IMR-90 (cell line): Measurements from ENCODE around the gene DMD. TPM values are rescaled to one million over a fixed set of nuclear protein-coding genes. Genes with fewer than 3 reads are reported as not detected.

Experiments used
- ATAC-seq: fragments of 200-7000 bp; cut with Tn5 transposase; 2 replicates; pipeline ENCODE4 v1.9.1; 2020; ENCODE audit warnings: low read depth, mild to moderate bottlenecking, moderate library complexity
- BruUV-seq: library from RNA; stranded (reverse); fragments of 400-500 nt; replicated peaks from 2 replicates; lab custom pipeline; 2021; lab: Mats Ljungman, UMichigan
- CTCF ChIA-PET: fragments of 300-600 bp; formaldehyde crosslinking; extraction: SDS; loops from one replicate; lab custom pipeline; 2021; ENCODE audit warnings: antibody characterized with exemption; lab: Yijun Ruan, JAX
- POLR2A ChIA-PET: fragments of 300-600 bp; sonication (Branson Sonifier 250); formaldehyde crosslinking; loops from one replicate; lab custom pipeline; 2022; ENCODE audit warnings: antibody characterized with exemption; ENCODE audit not compliant: unreplicated experiment; lab: Charles Lee
- DNase-seq: peaks from one replicate; pipeline ENCODE4 v3.0.0; 2013
- H2AFZ ChIP-seq: replicated peaks from 2 replicates; pipeline ENCODE3; 2013; ENCODE audit warnings: low read length, mild to moderate bottlenecking; ENCODE audit not compliant: poor library complexity
- H2AK5ac ChIP-seq: 2 replicates; pipeline ENCODE4 v1.6.1; 2013; ENCODE audit warnings: low read depth, low read length, inconsistent platforms
- H2AK9ac ChIP-seq: replicated peaks from 2 replicates; pipeline ENCODE3; 2013; ENCODE audit warnings: mild to moderate bottlenecking, low read depth, low read length, moderate library complexity; ENCODE audit not compliant: poor library complexity
- H2BK120ac ChIP-seq: 2 replicates; pipeline ENCODE4 v1.6.1; 2013; ENCODE audit warnings: low read depth, low read length, inconsistent platforms
- H2BK15ac ChIP-seq: 3 replicates; pipeline ENCODE4 v1.6.1; 2013; ENCODE audit warnings: low read depth, low read length, inconsistent platforms
- H2BK20ac ChIP-seq: 2 replicates; pipeline ENCODE4 v1.6.1; 2013; ENCODE audit warnings: low read depth, mild to moderate bottlenecking, inconsistent platforms, low read length, moderate library complexity
- H2BK5ac ChIP-seq: 2 replicates; pipeline ENCODE4 v1.6.1; 2013; ENCODE audit warnings: mild to moderate bottlenecking, low read depth, low read length, inconsistent platforms; ENCODE audit not compliant: poor library complexity, severe bottlenecking
- H3K14ac ChIP-seq: replicated peaks from 2 replicates; pipeline ENCODE4 v1.6.1; 2013; ENCODE audit warnings: low read depth, low read length, inconsistent platforms
- H3K18ac ChIP-seq: 2 replicates; pipeline ENCODE4 v1.6.1; 2013; ENCODE audit warnings: low read depth, low read length, control low read depth
- H3K23ac ChIP-seq: 2 replicates; pipeline ENCODE4 v1.6.1; 2013; ENCODE audit warnings: low read depth, low read length, inconsistent platforms
- H3K27ac ChIP-seq: 2 replicates; pipeline ENCODE4 v1.5.1; 2013; ENCODE audit warnings: mild to moderate bottlenecking, control low read depth, low read length; ENCODE audit not compliant: insufficient read depth
- H3K27me3 ChIP-seq: 2 replicates; pipeline ENCODE4 v1.6.1; 2013; ENCODE audit warnings: low read length; ENCODE audit not compliant: control insufficient read depth, insufficient read depth
- H3K36me3 ChIP-seq: 2 replicates; pipeline ENCODE4 v1.6.1; 2013; ENCODE audit warnings: low read length, mixed read lengths; ENCODE audit not compliant: control insufficient read depth, insufficient read depth
- H3K4ac ChIP-seq: 2 replicates; pipeline ENCODE4 v1.6.1; 2013; ENCODE audit warnings: low read depth, low read length, inconsistent platforms
- H3K4me1 ChIP-seq: 2 replicates; pipeline ENCODE4 v1.6.1; 2013; ENCODE audit warnings: low read length, mixed read lengths; ENCODE audit not compliant: control insufficient read depth, insufficient read depth
- H3K4me2 ChIP-seq: 2 replicates; pipeline ENCODE4 v1.6.1; 2013; ENCODE audit warnings: low read depth, mild to moderate bottlenecking, control low read depth, low read length, moderate library complexity
- H3K4me3 ChIP-seq: 2 replicates; pipeline ENCODE4 v1.5.1; 2013; ENCODE audit warnings: low read depth, mild to moderate bottlenecking, control low read depth, low read length, moderate library complexity; ENCODE audit not compliant: insufficient read depth
- H3K56ac ChIP-seq: 2 replicates; pipeline ENCODE4 v1.6.1; 2013; ENCODE audit warnings: low read length, inconsistent platforms; ENCODE audit not compliant: insufficient read depth; ENCODE audit errors: extremely low read depth
- H3K79me1 ChIP-seq, 2 experiments: 2 replicates each; pipeline ENCODE4 v1.6.1; 2013; ENCODE audit warnings: low read length in 2 of 2, inconsistent platforms in 1 of 2, low read depth in 1 of 2
- H3K9ac ChIP-seq: 2 replicates; pipeline ENCODE4 v1.6.1; 2013; ENCODE audit warnings: low read depth, low read length, control low read depth
- H3K9me1 ChIP-seq: 2 replicates; pipeline ENCODE4 v1.6.1; 2013; ENCODE audit warnings: low read length, inconsistent platforms; ENCODE audit not compliant: insufficient read depth
- H3K9me3 ChIP-seq: 2 replicates; pipeline ENCODE4 v1.6.1; 2013; ENCODE audit warnings: low read length; ENCODE audit not compliant: control insufficient read depth, insufficient read depth
- H4K20me1 ChIP-seq: 2 replicates; pipeline ENCODE4 v1.6.1; 2013; ENCODE audit warnings: low read length, inconsistent platforms; ENCODE audit not compliant: insufficient read depth
- H4K5ac ChIP-seq: 2 replicates; pipeline ENCODE4 v1.6.1; 2013; ENCODE audit warnings: mild to moderate bottlenecking, low read depth, low read length, control low read depth
- H4K8ac ChIP-seq, 2 experiments: 2 replicates each; pipeline ENCODE4 v1.6.1; 2013; ENCODE audit warnings: low read depth in 2 of 2, low read length in 2 of 2, control low read depth in 1 of 2, inconsistent platforms in 1 of 2
- H4K91ac ChIP-seq: 2 replicates; pipeline ENCODE4 v1.6.1; 2013; ENCODE audit warnings: low read depth, low read length, inconsistent platforms; ENCODE audit not compliant: insufficient read depth
- BHLHE40 ChIP-seq: fragments of 150-350 bp; IDR thresholded peaks from 2 replicates; pipeline ENCODE4 v1.6.1; 2016; ENCODE audit warnings: mild to moderate bottlenecking, low read depth, low read length
- CEBPB ChIP-seq: IDR thresholded peaks from 2 replicates; pipeline ENCODE4 v1.6.1; 2012; ENCODE audit warnings: low read depth, low read length, improper control_type of control experiment
- CHD1 ChIP-seq: IDR thresholded peaks from 2 replicates; pipeline ENCODE4 v1.6.1; 2012; ENCODE audit warnings: low read depth, low read length, improper control_type of control experiment
- ELK1 ChIP-seq: fragments of 150-350 bp; IDR thresholded peaks from 2 replicates; pipeline ENCODE4 v1.6.1; 2016; ENCODE audit warnings: low read depth, mild to moderate bottlenecking, low read length, moderate library complexity, borderline replicate concordance
- FOS ChIP-seq: fragments of 150-350 bp; IDR thresholded peaks from 2 replicates; pipeline ENCODE4 v1.6.1; 2016; ENCODE audit warnings: low read depth, low read length
- MAFK ChIP-seq: IDR thresholded peaks from 2 replicates; pipeline ENCODE4 v1.6.1; 2012; ENCODE audit warnings: low read depth, low read length, improper control_type of control experiment
- MAZ ChIP-seq: IDR thresholded peaks from 2 replicates; pipeline ENCODE4 v1.6.1; 2012; ENCODE audit warnings: low read depth, mild to moderate bottlenecking, low read length, improper control_type of control experiment, moderate library complexity, borderline replicate concordance
- MXI1 ChIP-seq: IDR thresholded peaks from 2 replicates; pipeline ENCODE4 v1.6.1; 2012; ENCODE audit warnings: low read depth, mild to moderate bottlenecking, low read length, moderate library complexity, borderline replicate concordance
- NFE2L2 ChIP-seq: fragments of 150-350 bp; IDR thresholded peaks from 2 replicates; pipeline ENCODE4 v1.6.1; 2016; ENCODE audit warnings: low read depth, mild to moderate bottlenecking, low read length
- POLR2A ChIP-seq: IDR thresholded peaks from 2 replicates; pipeline ENCODE4 v1.6.1; 2012; ENCODE audit warnings: mild to moderate bottlenecking, low read depth, low read length
- RAD21 ChIP-seq: IDR thresholded peaks from 2 replicates; pipeline ENCODE4 v1.6.1; 2012; ENCODE audit warnings: low read length, improper control_type of control experiment
- RCOR1 ChIP-seq: IDR thresholded peaks from 2 replicates; pipeline ENCODE4 v1.6.1; 2012; ENCODE audit warnings: mild to moderate bottlenecking, low read length, improper control_type of control experiment; ENCODE audit not compliant: insufficient replicate concordance
- RFX5 ChIP-seq: IDR thresholded peaks from 2 replicates; pipeline ENCODE4 v1.8.0; 2012; ENCODE audit warnings: low read depth, mild to moderate bottlenecking, low read length, moderate library complexity
- SMC3 ChIP-seq: fragments of 150-350 bp; IDR thresholded peaks from 2 replicates; pipeline ENCODE4 v1.6.1; 2016; ENCODE audit warnings: low read depth, mild to moderate bottlenecking, antibody characterized with exemption, low read length, moderate library complexity
- WGBS, 2 experiments: methylation state at CpG; one replicate each; pipeline versions ENCODE4 v1.1.5 to v1.1.7; 2013; ENCODE audit warnings: missing lambda C conversion rate in 2 of 2; ENCODE audit not compliant: insufficient read length in 1 of 2; ENCODE audit errors: extremely low coverage in 2 of 2; 5-methylcytosine and 5-hydroxymethylcytosine counted together
- dilution Hi-C: fragments of 300-500 bp; cut with HindIII; formaldehyde crosslinking; loops from one replicate; pipeline ENCODE4 v1.14.3; 2018; ENCODE audit warnings: low sequenced_read_pairs; ENCODE audit not compliant: unreplicated experiment
- in situ Hi-C: fragments of 300-500 bp; cut with MboI; formaldehyde crosslinking; loops from 3 replicates; pipeline ENCODE4 v1.14.3; 2019; ENCODE audit warnings: low sequenced_read_pairs, inconsistent platforms, mixed read lengths
- intact Hi-C: fragments of 100-400 bp; cut with micrococcal nuclease; formaldehyde crosslinking; loops from 2 replicates; pipeline ENCODE4 v1.10.0; 2022
- polyA plus RNA-seq, 3 experiments: library from polyadenylated mRNA; depleted of rRNA; stranded (reverse); fragments of >200 nt; gene quantifications; 2 replicates each; pipeline ENCODE4 v1.2.3, GENCODE V29; 2012; ENCODE audit warnings: low replicate concordance in 1 of 3
- total RNA-seq: library from RNA; depleted of rRNA; stranded (reverse); fragments of >200 nt; gene quantifications from 2 replicates; pipeline ENCODE4 v1.2.3, GENCODE V29; 2012
- TF ChIP-seq, protein P1 (sequence below): fragments of 150-350 bp; IDR thresholded peaks from 2 replicates; pipeline ENCODE4 v1.6.1; 2017; ENCODE audit warnings: mild to moderate bottlenecking, antibody characterized with exemption, low read length, low read depth
- TF ChIP-seq, protein P2 (sequence below): conservative IDR thresholded peaks from 2 replicates; pipeline ENCODE4 v1.5.1; 2012; ENCODE audit warnings: mild to moderate bottlenecking, low read depth, low read length, improper control_type of control experiment

The DMD gene
- total and polyA plus RNA-seq, 2 of the 4 experiments (the other 2 are of a cell fraction) = 6.6 to 11.8 TPM

DNA sequence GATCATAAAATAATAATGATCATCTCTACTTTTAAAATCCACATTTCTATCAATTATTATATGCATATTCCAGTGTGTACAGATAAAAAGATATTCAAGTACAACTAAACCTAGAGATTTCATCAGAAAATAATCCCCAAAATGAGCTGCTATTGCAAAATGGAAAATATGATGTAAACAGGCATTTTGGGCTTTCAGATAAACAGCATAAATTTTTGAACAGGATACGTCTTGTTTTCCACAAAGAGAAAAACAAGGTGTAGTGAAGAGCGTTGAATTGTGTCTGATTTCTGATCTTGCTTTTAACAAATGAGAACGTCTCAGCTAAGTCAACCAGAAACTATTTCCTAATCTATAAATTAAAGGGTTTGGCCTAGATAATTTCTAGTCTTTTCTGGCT lies 1789.9 kb downstream of the DMD start:
- Histone ChIP-seq H3K23ac (no peak overlapping the region), H4K20me1 (no peaks in the 10 kb centered on the region), H3K27ac (no peak overlapping the region), H3K9ac (no peak overlapping the region), H2AK5ac (no peak overlapping the region), H3K36me3 (no peaks in the 10 kb centered on the region), H4K8ac (no peak overlapping the region), H4K5ac (no peak overlapping the region), H3K9me3 (no peaks in the 10 kb centered on the region), H3K4me2 (no peak overlapping the region), H3K4me3 (no peak overlapping the region), H3K4ac (no peak overlapping the region), H3K18ac (no peak overlapping the region), H3K14ac (no peak overlapping the region), H3K79me1 (no peaks in the 10 kb centered on the region), H3K27me3 (no peaks in the 10 kb centered on the region), H4K91ac (no peak overlapping the region), H3K4me1 (no peaks in the 10 kb centered on the region), H2BK20ac (no peak overlapping the region), H3K56ac (no peak overlapping the region), H2BK15ac (no peak overlapping the region), H2AK9ac (no peak overlapping the region), H2BK120ac (no peak overlapping the region), H2AFZ (no peak overlapping the region), H3K9me1 (no peaks in the 10 kb centered on the region), H2BK5ac (no peak overlapping the region)
- dilution Hi-C loops = no loop called here
- ChIA-PET CTCF (no interaction called here), POLR2A (no interaction called here)
- DNase-seq = no peak
- BruUV-seq = no TSS peak
- intact Hi-C loops = loop anchor here (5.0 to 10.0 kb wide), 2 partner anchors 157 to 236 kb away; no protein-coding TSS in a partner anchor
- in situ Hi-C loops = no loop called here
- WGBS, 2 experiments = no CpG with 5 or more reads among the region's 3 CpGs
- ATAC-seq = no peak
- no peak for TF ChIP-seq ELK1
- no peak for TF ChIP-seq RAD21
- no peak for TF ChIP-seq MXI1
- no peak for TF ChIP-seq CEBPB
- TF ChIP-seq, protein P1, sequence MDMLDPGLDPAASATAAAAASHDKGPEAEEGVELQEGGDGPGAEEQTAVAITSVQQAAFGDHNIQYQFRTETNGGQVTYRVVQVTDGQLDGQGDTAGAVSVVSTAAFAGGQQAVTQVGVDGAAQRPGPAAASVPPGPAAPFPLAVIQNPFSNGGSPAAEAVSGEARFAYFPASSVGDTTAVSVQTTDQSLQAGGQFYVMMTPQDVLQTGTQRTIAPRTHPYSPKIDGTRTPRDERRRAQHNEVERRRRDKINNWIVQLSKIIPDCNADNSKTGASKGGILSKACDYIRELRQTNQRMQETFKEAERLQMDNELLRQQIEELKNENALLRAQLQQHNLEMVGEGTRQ = no peak
- no peak for TF ChIP-seq FOS
- TF ChIP-seq, protein P2, sequence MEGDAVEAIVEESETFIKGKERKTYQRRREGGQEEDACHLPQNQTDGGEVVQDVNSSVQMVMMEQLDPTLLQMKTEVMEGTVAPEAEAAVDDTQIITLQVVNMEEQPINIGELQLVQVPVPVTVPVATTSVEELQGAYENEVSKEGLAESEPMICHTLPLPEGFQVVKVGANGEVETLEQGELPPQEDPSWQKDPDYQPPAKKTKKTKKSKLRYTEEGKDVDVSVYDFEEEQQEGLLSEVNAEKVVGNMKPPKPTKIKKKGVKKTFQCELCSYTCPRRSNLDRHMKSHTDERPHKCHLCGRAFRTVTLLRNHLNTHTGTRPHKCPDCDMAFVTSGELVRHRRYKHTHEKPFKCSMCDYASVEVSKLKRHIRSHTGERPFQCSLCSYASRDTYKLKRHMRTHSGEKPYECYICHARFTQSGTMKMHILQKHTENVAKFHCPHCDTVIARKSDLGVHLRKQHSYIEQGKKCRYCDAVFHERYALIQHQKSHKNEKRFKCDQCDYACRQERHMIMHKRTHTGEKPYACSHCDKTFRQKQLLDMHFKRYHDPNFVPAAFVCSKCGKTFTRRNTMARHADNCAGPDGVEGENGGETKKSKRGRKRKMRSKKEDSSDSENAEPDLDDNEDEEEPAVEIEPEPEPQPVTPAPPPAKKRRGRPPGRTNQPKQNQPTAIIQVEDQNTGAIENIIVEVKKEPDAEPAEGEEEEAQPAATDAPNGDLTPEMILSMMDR = no peak
- no peak for TF ChIP-seq NFE2L2
- TF ChIP-seq SMC3 = no peak
- TF ChIP-seq MAFK = no peak
- TF ChIP-seq POLR2A = no peak
- TF ChIP-seq RFX5 = no peak
- no peak for TF ChIP-seq CHD1
- no peak for TF ChIP-seq BHLHE40
- no peak for TF ChIP-seq RCOR1
- no peak for TF ChIP-seq MAZ
